Prostate gland (tissue), 2 donors: Measurements from ENCODE around the gene FGF13.

Source experiments
- POLR2A ChIP-seq: fragments of 450-650 bp; IDR thresholded peaks from one replicate; pipeline ENCODE4 v1.6.1; 2016; ENCODE audit warnings: antibody characterized with exemption, mild to moderate bottlenecking
- TF ChIP-seq, protein P1 (sequence below), 4 experiments: fragments of 200-600 bp in 2 of 4; fragments of 450-650 bp in 2 of 4; sonication (generic) in 2 of 4; IDR thresholded peaks; 1 replicate in 3 of 4; 2 replicates in 1 of 4; pipeline ENCODE4 v1.5.1; 2016 to 2019; ENCODE audit warnings: antibody characterized with exemption in 4 of 4, mild to moderate bottlenecking in 2 of 4, moderate library complexity in 2 of 4

GRCh38 chrX:138664466-138664865 is 47.1 kb downstream of the FGF13 start:
- TF ChIP-seq POLR2A = no peak
- TF ChIP-seq, protein P1, sequence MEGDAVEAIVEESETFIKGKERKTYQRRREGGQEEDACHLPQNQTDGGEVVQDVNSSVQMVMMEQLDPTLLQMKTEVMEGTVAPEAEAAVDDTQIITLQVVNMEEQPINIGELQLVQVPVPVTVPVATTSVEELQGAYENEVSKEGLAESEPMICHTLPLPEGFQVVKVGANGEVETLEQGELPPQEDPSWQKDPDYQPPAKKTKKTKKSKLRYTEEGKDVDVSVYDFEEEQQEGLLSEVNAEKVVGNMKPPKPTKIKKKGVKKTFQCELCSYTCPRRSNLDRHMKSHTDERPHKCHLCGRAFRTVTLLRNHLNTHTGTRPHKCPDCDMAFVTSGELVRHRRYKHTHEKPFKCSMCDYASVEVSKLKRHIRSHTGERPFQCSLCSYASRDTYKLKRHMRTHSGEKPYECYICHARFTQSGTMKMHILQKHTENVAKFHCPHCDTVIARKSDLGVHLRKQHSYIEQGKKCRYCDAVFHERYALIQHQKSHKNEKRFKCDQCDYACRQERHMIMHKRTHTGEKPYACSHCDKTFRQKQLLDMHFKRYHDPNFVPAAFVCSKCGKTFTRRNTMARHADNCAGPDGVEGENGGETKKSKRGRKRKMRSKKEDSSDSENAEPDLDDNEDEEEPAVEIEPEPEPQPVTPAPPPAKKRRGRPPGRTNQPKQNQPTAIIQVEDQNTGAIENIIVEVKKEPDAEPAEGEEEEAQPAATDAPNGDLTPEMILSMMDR (IDR thresholded peaks at IDR 0.05) = no peak
